Endothelial cell of umbilical vein (primary cell): Measurements from ENCODE around the gene RBM17. TPM values are rescaled to one million over a fixed set of nuclear protein-coding genes. Genes with fewer than 3 reads are reported as not detected.

Source experiments
- BruUV-seq: library from RNA; stranded (reverse); fragments of 400-500 nt; replicated peaks from 2 replicates; lab custom pipeline; 2021; lab: Mats Ljungman, UMichigan
- CTCF ChIA-PET: fragments of 300-600, 350-600 bp; sonication (Branson Sonifier 250); formaldehyde crosslinking; loops from one replicate; lab custom pipeline; 2021; ENCODE audit warnings: antibody characterized with exemption, inconsistent platforms; lab: Charles Lee
- POLR2A ChIA-PET: fragments of 300-600, 350-600 bp; sonication (Branson Sonifier 250); formaldehyde crosslinking; loops from one replicate; lab custom pipeline; 2021; ENCODE audit warnings: antibody characterized with exemption, inconsistent platforms; lab: Charles Lee
- DNase-seq: peaks from one replicate; pipeline ENCODE4 v3.0.0-alpha.2; 2011; ENCODE audit warnings: low read depth, low spot score
- FAIRE-seq: peaks from 2 replicates; lab custom pipeline; 2011; peaks lifted over from hg19 to GRCh38; lab: Jason Lieb, UNC
- H2AFZ ChIP-seq: 2 replicates; pipeline ENCODE4 v1.6.0; 2012; ENCODE audit warnings: low read depth, low read length, control low read depth, inconsistent platforms
- H3K27ac ChIP-seq: 2 replicates; pipeline ENCODE4 v1.5.1; 2011; ENCODE audit warnings: low read depth, mild to moderate bottlenecking, control low read depth, low read length, moderate library complexity; ENCODE audit not compliant: insufficient read depth
- H3K27me3 ChIP-seq, 2 experiments: 2 replicates each; pipeline versions ENCODE4 v1.6.0 to v1.6.1; 2011; ENCODE audit warnings: low read length in 2 of 2, mixed read lengths in 1 of 2; ENCODE audit not compliant: control insufficient read depth in 2 of 2, insufficient read depth in 2 of 2
- H3K36me3 ChIP-seq, 2 experiments: 2 replicates in 1 of 2; 3 replicates in 1 of 2; pipeline ENCODE4 v1.5.1; 2011; ENCODE audit warnings: low read length in 2 of 2, mild to moderate bottlenecking in 1 of 2, moderate library complexity in 1 of 2; ENCODE audit not compliant: control insufficient read depth in 2 of 2, insufficient read depth in 2 of 2; ENCODE audit errors: extremely low read depth in 1 of 2
- H3K4me1 ChIP-seq: 3 replicates; pipeline ENCODE4 v1.5.1; 2011; ENCODE audit warnings: mild to moderate bottlenecking, low read length; ENCODE audit not compliant: control insufficient read depth, insufficient read depth; ENCODE audit errors: extremely low read depth
- H3K4me2 ChIP-seq: 2 replicates; pipeline ENCODE4 v1.6.1; 2011; ENCODE audit warnings: low read length, control low read depth, mixed read lengths; ENCODE audit not compliant: insufficient read depth
- H3K4me3 ChIP-seq, 3 experiments: fragments of 200-600 bp in 1 of 3; sonication (generic), shearing (Covaris generic) in 1 of 3; replicated peaks in 1 of 3; 2 replicates each; pipeline ENCODE4 v1.5.1; 2011 to 2016; ENCODE audit warnings: control low read depth in 3 of 3, low read length in 3 of 3, mild to moderate bottlenecking in 2 of 3, inconsistent platforms in 1 of 3, low read depth in 1 of 3, moderate library complexity in 1 of 3; ENCODE audit not compliant: insufficient read depth in 1 of 3
- H3K79me2 ChIP-seq: 2 replicates; pipeline ENCODE4 v1.6.0; 2012; ENCODE audit warnings: low read length, inconsistent platforms; ENCODE audit not compliant: control insufficient read depth, insufficient read depth
- H3K9ac ChIP-seq: replicated peaks from 2 replicates; pipeline ENCODE3; 2011; ENCODE audit warnings: low read length, control low read depth; ENCODE audit not compliant: insufficient read depth; ENCODE audit errors: extremely low read depth
- H3K9me1 ChIP-seq: replicated peaks from 3 replicates; pipeline ENCODE4 v1.6.0; 2011; ENCODE audit warnings: mild to moderate bottlenecking, low read length; ENCODE audit not compliant: control insufficient read depth, insufficient read depth; ENCODE audit errors: extremely low read depth
- H3K9me3 ChIP-seq: replicated peaks from 2 replicates; pipeline ENCODE4 v1.5.1; 2012; ENCODE audit warnings: low read length, inconsistent platforms; ENCODE audit not compliant: control insufficient read depth, insufficient read depth
- H4K20me1 ChIP-seq: replicated peaks from 2 replicates; pipeline ENCODE3; 2011; ENCODE audit warnings: mild to moderate bottlenecking, low read length; ENCODE audit not compliant: control insufficient read depth, insufficient read depth; ENCODE audit errors: extremely low read depth
- CTCF ChIP-seq, 2 donors: IDR thresholded peaks; 1 replicate in 1 of 2; 2 replicates in 1 of 2; pipeline ENCODE4 v1.5.1; 2011; ENCODE audit warnings: low read length in 2 of 2, mild to moderate bottlenecking in 2 of 2, moderate library complexity in 2 of 2, control low read depth in 1 of 2, inconsistent platforms in 1 of 2, low read depth in 1 of 2; ENCODE audit not compliant: insufficient read depth in 1 of 2; ENCODE audit errors: extremely low read depth in 1 of 2
- EZH2 ChIP-seq: IDR thresholded peaks from 2 replicates; pipeline ENCODE4 v1.6.1; 2012; ENCODE audit warnings: borderline replicate concordance, low read depth, mild to moderate bottlenecking, moderate library complexity, low read length, inconsistent platforms; ENCODE audit not compliant: severe bottlenecking
- FOS ChIP-seq: IDR thresholded peaks from 2 replicates; pipeline ENCODE4 v1.6.1; 2011; ENCODE audit warnings: mild to moderate bottlenecking, low read length, moderate library complexity, borderline replicate concordance; ENCODE audit not compliant: insufficient read depth
- GATA2 ChIP-seq: IDR thresholded peaks from 2 replicates; pipeline ENCODE4 v1.7.0; 2011; ENCODE audit warnings: low read depth, mild to moderate bottlenecking, moderate library complexity, mixed read lengths, low read length; ENCODE audit not compliant: insufficient read length, insufficient read depth
- JUN ChIP-seq: IDR thresholded peaks from 2 replicates; pipeline ENCODE4 v1.6.1; 2011; ENCODE audit warnings: borderline replicate concordance, low read depth; ENCODE audit not compliant: insufficient read length, insufficient read depth
- MAX ChIP-seq: IDR thresholded peaks from 2 replicates; pipeline ENCODE4 v1.6.1; 2011; ENCODE audit not compliant: insufficient read depth, insufficient read length
- MYC ChIP-seq: IDR thresholded peaks from one replicate; pipeline ENCODE4 v1.6.1; 2011; ENCODE audit warnings: mild to moderate bottlenecking, low read depth, low read length
- POLR2A ChIP-seq: IDR thresholded peaks from 2 replicates; pipeline ENCODE4 v1.6.1; 2012; ENCODE audit warnings: low read depth, mild to moderate bottlenecking, control low read depth, low read length
- POLR2AphosphoS5 ChIP-seq: IDR thresholded peaks from 2 replicates; pipeline ENCODE4 v1.6.1; 2012; ENCODE audit warnings: low read depth, mild to moderate bottlenecking, control low read depth, low read length, moderate library complexity; ENCODE audit not compliant: insufficient read depth
- dilution Hi-C: fragments of 300-500 bp; cut with MboI; formaldehyde crosslinking; loops from one replicate; pipeline ENCODE4 v1.15.0; 2019; ENCODE audit warnings: low sequenced_read_pairs; ENCODE audit not compliant: extremely low pct_ligation_motif_present
- intact Hi-C: fragments of 100-400 bp; cut with micrococcal nuclease; formaldehyde crosslinking; loops from one replicate; pipeline ENCODE4 v1.10.0; 2022
- polyA plus RNA-seq, 4 experiments: library from polyadenylated mRNA; depleted of rRNA in 3 of 4; stranded (reverse) in 3 of 4; unstranded in 1 of 4; fragments of >200 nt; gene quantifications; 2 replicates each; pipeline versions ENCODE4 v1.2.1 to v1.2.3, GENCODE V29; 2011 to 2012; ENCODE audit warnings: missing spikeins in 1 of 4
- total RNA-seq: library from RNA; stranded (reverse); gene quantifications from 2 replicates; pipeline ENCODE4 v1.2.3, GENCODE V29; 2021

The RBM17 gene
- total and polyA plus RNA-seq, 2 donors (not counting 3 experiments of a cell fraction or from before 2014, with no cell fraction given) = 23.1 to 148 TPM

- H3K27me3 ChIP-seq = no peaks in the 10 kb centered on the region
- FAIRE-seq = no peak
- H3K9me1 ChIP-seq = no peaks in the 10 kb centered on the region
- H3K36me3 ChIP-seq = no peaks in the 10 kb centered on the region
- BruUV-seq = no TSS peak
- no peak overlapping the region for H3K9ac ChIP-seq
- no peaks in the 10 kb centered on the region for H3K9me3 ChIP-seq
- H3K79me2 ChIP-seq = no peaks in the 10 kb centered on the region
- H3K4me3 ChIP-seq = no peak overlapping the region
- H2AFZ ChIP-seq = peak overlapping the region; percentile 16
- no peak overlapping the region for H3K27ac ChIP-seq
- H3K4me2 ChIP-seq = peak overlapping the region; percentile 39
- H3K4me1 ChIP-seq = peaks cover 19% of the 10 kb centered on the region
- CTCF ChIA-PET = interaction anchor here (1.0 to 2.5 kb wide), 3 partner anchors 69 to 323 kb away, joined by 4 to 19 read pairs (median 5); no protein-coding TSS in a partner anchor
- DNase-seq = no peak
- H4K20me1 ChIP-seq = no peaks in the 10 kb centered on the region
- TF ChIP-seq MYC (no peak), EZH2 (no peak), POLR2AphosphoS5 (no peak), FOS (no peak), GATA2 (no peak), MAX (no peak), CTCF (IDR thresholded peaks at IDR 0.05; ENCODE audit: extremely low read depth in 1 of 2, insufficient read depth in 1 of 2, low read depth in 1 of 2, low read length in 2 of 2) (no peak), JUN (no peak), POLR2A (no peak)
- POLR2A ChIA-PET = no interaction called here
- dilution Hi-C loops = loop anchor here (25.0 kb wide), 1 partner anchor 120 kb away; no protein-coding TSS in a partner anchor
- intact Hi-C loops = loop anchor here (10.0 kb wide), 2 partner anchors 108 to 642 kb away; partner anchors contain the start of gene IL15RA
Measured at GRCh38 chr10:6082496-6083395, 6.1 kb upstream of the RBM17 start.
